Mesenchymal stem cell (in vitro differentiated cells and primary cell): ENCODE data around the gene KLHL29.

Experiments
- DNase-seq: peaks from one replicate; pipeline ENCODE4 v3.0.0-alpha.2; 2013
- H2AFZ ChIP-seq: one replicate; pipeline ENCODE4 v1.6.1; 2013; ENCODE audit warnings: low read depth, mild to moderate bottlenecking, control low read depth, inconsistent platforms, low read length, moderate library complexity
- H2AK5ac ChIP-seq: 2 replicates; pipeline ENCODE4 v1.6.1; 2013; ENCODE audit warnings: low read length, moderate library complexity, mild to moderate bottlenecking, inconsistent platforms; ENCODE audit not compliant: severe bottlenecking
- H2BK120ac ChIP-seq: one replicate; pipeline ENCODE4 v1.6.1; 2013; ENCODE audit warnings: low read depth, mild to moderate bottlenecking, inconsistent platforms, low read length, moderate library complexity
- H2BK12ac ChIP-seq, 2 experiments: one replicate each; pipeline ENCODE4 v1.6.1; 2013; ENCODE audit warnings: inconsistent platforms in 2 of 2, low read length in 2 of 2, mild to moderate bottlenecking in 2 of 2, moderate library complexity in 2 of 2, control low read depth in 1 of 2
- H2BK15ac ChIP-seq: one replicate; pipeline ENCODE4 v1.6.1; 2013; ENCODE audit warnings: mild to moderate bottlenecking, low read depth, inconsistent platforms; ENCODE audit not compliant: poor library complexity, severe bottlenecking
- H2BK5ac ChIP-seq: 2 replicates; pipeline ENCODE4 v1.6.1; 2013; ENCODE audit warnings: low read depth, mild to moderate bottlenecking, low read length, control low read depth, inconsistent platforms; ENCODE audit not compliant: poor library complexity, severe bottlenecking
- H3K14ac ChIP-seq, 2 experiments: one replicate each; pipeline ENCODE4 v1.6.1; 2013; ENCODE audit warnings: inconsistent platforms in 2 of 2, low read length in 2 of 2, control low read depth in 1 of 2, mild to moderate bottlenecking in 1 of 2, moderate library complexity in 1 of 2
- H3K18ac ChIP-seq, 2 experiments: one replicate each; pipeline ENCODE4 v1.6.1; 2013; ENCODE audit warnings: inconsistent platforms in 2 of 2, low read length in 2 of 2, control low read depth in 1 of 2, low read depth in 1 of 2, mild to moderate bottlenecking in 1 of 2
- H3K23ac ChIP-seq, 2 experiments: one replicate each; pipeline ENCODE4 v1.6.1; 2013; ENCODE audit warnings: inconsistent platforms in 2 of 2, low read length in 2 of 2, mild to moderate bottlenecking in 2 of 2, moderate library complexity in 2 of 2, control low read depth in 1 of 2
- H3K27ac ChIP-seq: 2 replicates; pipeline ENCODE4 v1.5.1; 2013; ENCODE audit warnings: mild to moderate bottlenecking, moderate library complexity, low read length, control low read depth, inconsistent platforms; ENCODE audit not compliant: poor library complexity, severe bottlenecking
- H3K27me3 ChIP-seq, 2 experiments: 2 replicates each; pipeline versions ENCODE4 v1.6.1 to v1.7.0; 2013; ENCODE audit warnings: low read length in 2 of 2, mild to moderate bottlenecking in 2 of 2, moderate library complexity in 2 of 2, control low read depth in 1 of 2, inconsistent platforms in 1 of 2; ENCODE audit not compliant: control insufficient read depth in 1 of 2, insufficient read depth in 1 of 2
- H3K36me3 ChIP-seq, 2 experiments: 2 replicates each; pipeline versions ENCODE4 v1.6.1 to v1.7.0; 2013; ENCODE audit warnings: low read length in 2 of 2, control low read depth in 1 of 2, inconsistent platforms in 1 of 2, low read depth in 1 of 2, mild to moderate bottlenecking in 1 of 2; ENCODE audit not compliant: insufficient read depth in 2 of 2, control insufficient read depth in 1 of 2
- H3K4ac ChIP-seq, 2 experiments: one replicate each; pipeline ENCODE4 v1.6.1; 2013; ENCODE audit warnings: inconsistent platforms in 2 of 2, low read length in 2 of 2, mild to moderate bottlenecking in 2 of 2, moderate library complexity in 2 of 2, control low read depth in 1 of 2, low read depth in 1 of 2
- H3K4me1 ChIP-seq: 2 replicates; pipeline ENCODE4 v1.6.1; 2013; ENCODE audit warnings: low read depth, low read length, control low read depth; ENCODE audit not compliant: control insufficient read depth, insufficient read depth
- H3K4me2 ChIP-seq: 2 replicates; pipeline ENCODE4 v1.6.1; 2013; ENCODE audit warnings: low read length, mild to moderate bottlenecking, inconsistent platforms; ENCODE audit not compliant: poor library complexity, severe bottlenecking
- H3K4me3 ChIP-seq, 2 experiments: 2 replicates each; pipeline versions ENCODE4 v1.5.1 to v1.7.0; 2013; ENCODE audit warnings: low read length in 2 of 2, mild to moderate bottlenecking in 2 of 2, control low read depth in 1 of 2, low read depth in 1 of 2; ENCODE audit not compliant: insufficient read depth in 1 of 2
- H3K79me1 ChIP-seq: replicated peaks from 2 replicates; pipeline ENCODE4 v1.6.1; 2013; ENCODE audit warnings: mild to moderate bottlenecking, control low read depth, low read length, inconsistent platforms; ENCODE audit not compliant: poor library complexity, severe bottlenecking
- H3K9ac ChIP-seq: 2 replicates; pipeline ENCODE4 v1.7.0; 2013; ENCODE audit warnings: mild to moderate bottlenecking, low read length, moderate library complexity
- H3K9me3 ChIP-seq: 2 replicates; pipeline ENCODE4 v1.7.0; 2013; ENCODE audit warnings: mild to moderate bottlenecking, low read length; ENCODE audit not compliant: control insufficient read depth
- H4K8ac ChIP-seq: one replicate; pipeline ENCODE4 v1.6.1; 2013; ENCODE audit warnings: inconsistent platforms, mild to moderate bottlenecking, low read length, moderate library complexity
- H4K91ac ChIP-seq: one replicate; pipeline ENCODE4 v1.6.1; 2013; ENCODE audit warnings: mild to moderate bottlenecking, low read length, inconsistent platforms
- WGBS: methylation state at CpG from one replicate; pipeline ENCODE4 v1.1.7; 2013; ENCODE audit warnings: mixed read lengths; 5-methylcytosine and 5-hydroxymethylcytosine counted together

The KLHL29 gene

DNA sequence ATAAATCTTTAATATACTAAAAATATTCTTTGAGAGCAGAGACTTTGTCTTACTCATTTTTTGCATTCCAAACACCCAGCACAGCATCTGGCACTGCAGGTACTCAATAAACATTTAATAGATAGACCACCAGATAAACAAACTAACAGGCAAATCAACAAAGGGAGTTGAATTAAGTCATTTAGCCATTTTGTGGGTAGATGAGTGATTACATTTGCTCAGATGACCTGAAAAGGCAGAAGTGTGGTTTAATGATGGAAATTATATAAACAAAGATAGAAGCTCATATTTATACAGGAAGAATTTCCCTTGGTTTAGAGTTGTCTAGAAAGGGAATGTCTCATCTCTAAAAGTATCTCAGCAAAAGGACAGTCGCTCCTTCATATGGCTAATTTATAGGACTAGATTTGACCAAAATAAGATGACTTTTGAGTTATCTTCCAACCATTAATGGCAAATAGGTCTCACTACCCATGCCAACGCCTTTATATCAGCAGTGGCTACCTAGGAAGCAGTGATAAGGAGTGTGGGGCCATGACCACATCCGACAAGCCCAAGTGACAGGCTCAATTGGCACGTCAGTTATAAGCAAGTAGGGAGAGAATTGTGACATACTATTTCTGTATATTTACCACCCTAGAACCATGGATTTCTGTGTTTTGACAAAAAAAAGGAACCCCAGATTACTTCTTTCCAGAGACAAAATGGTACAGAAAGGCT lies 368.5 kb downstream of the KLHL29 start:
- 63% methylated on average over 1 of the region's 4 CpGs for WGBS

DNA sequence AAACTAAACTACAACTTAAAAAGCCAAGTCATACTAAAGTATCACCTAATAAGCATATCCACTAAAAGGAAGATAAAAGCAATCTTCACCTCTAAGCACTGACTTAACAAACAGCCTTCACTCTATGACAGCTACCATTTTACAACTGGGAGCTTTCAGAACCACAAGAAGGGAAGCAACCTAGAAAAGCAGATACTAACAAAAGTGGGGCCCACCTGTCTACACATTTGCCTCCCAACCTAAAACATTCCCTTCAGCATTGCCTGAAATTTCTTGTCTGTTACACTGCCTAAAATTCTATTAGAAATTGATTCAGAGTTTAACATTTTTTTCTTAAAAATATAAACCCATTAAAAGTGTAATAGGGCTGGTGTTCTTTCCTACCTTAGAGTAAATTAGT lies 370.0 kb downstream of the KLHL29 start:
- Histone ChIP-seq H3K4me2 (no peak overlapping the region), H2AK5ac (no peak overlapping the region), H3K23ac (no peak overlapping the region), H3K4ac (no peak overlapping the region), H3K36me3 (peaks cover 0 to 57% of the 10 kb centered on the region in 2 experiments), H3K9me3 (no peaks in the 10 kb centered on the region), H3K79me1 (peaks cover 4% of the 10 kb centered on the region), H3K9ac (no peak overlapping the region), H4K91ac (no peak overlapping the region), H3K27ac (no peak overlapping the region), H3K14ac (no peak overlapping the region), H2BK120ac (no peak overlapping the region), H3K4me3 (no peak overlapping the region), H2BK12ac (no peak overlapping the region), H2BK5ac (no peak overlapping the region), H3K27me3 (no peaks in the 10 kb centered on the region), H2AFZ (no peak overlapping the region), H3K4me1 (no peaks in the 10 kb centered on the region), H4K8ac (no peak overlapping the region), H3K18ac (no peak overlapping the region), H2BK15ac (no peak overlapping the region)
- DNase-seq = no peak

More for the DNA sequence above, 368.5 kb downstream of the KLHL29 start:
- Histone ChIP-seq H3K36me3 (peaks cover 0 to 55% of the 10 kb centered on the region in 2 experiments), H3K4ac (no peak overlapping the region), H3K79me1 (peaks cover 4% of the 10 kb centered on the region), H3K18ac (no peak overlapping the region), H3K9me3 (no peaks in the 10 kb centered on the region), H2AFZ (no peak overlapping the region), H3K23ac (no peak overlapping the region), H3K14ac (no peak overlapping the region), H3K4me1 (no peaks in the 10 kb centered on the region), H3K4me3 (no peak overlapping the region), H2BK12ac (no peak overlapping the region), H2AK5ac (no peak overlapping the region), H4K8ac (no peak overlapping the region), H4K91ac (no peak overlapping the region), H3K9ac (no peak overlapping the region), H2BK120ac (no peak overlapping the region), H3K4me2 (no peak overlapping the region), H3K27me3 (no peaks in the 10 kb centered on the region), H2BK5ac (no peak overlapping the region), H2BK15ac (no peak overlapping the region), H3K27ac (no peak overlapping the region)
- no peak for DNase-seq

- no peak overlapping the region for H3K4me2 ChIP-seq
These were observed 371.8 kb downstream of the KLHL29 start for GRCh38 chr2:23756593-23757292.

DNA sequence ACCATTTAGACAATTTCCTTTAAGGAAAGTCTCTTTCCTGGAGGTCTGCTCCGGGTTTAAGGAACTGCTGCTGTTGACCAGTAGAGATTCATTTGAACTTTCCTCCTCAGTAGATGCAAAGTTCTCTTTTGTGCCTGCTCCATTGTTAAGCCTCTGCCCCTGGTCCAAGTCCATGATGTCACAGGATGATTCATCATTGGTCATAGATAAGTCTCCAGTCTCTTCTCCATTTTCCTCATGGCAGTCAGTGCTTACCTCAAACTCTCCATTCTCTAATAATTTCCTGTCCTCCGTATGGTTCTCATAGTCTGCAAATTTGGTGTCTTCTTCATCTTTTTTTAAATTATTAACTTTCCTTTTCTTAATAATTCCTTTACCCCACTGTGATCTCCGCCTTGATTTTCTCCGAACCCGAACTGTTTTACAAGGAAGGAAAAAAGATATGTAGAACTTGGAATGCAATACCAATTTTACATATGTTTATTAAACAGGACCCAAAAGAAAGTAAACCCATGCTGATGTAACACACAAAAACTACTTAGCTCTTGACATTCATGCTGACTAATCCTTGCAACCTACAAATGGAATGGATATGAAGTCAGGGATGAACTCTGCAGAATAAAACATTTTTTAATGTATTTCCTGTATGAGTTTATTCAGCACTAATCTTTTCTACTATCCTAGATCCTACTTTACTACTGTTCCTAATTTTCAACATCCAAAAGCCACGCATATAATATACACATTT lies 372.9 kb downstream of the KLHL29 start:
- no peak overlapping the region for H3K4me2 ChIP-seq
- peak overlapping the region; percentile 73 for H3K9ac ChIP-seq
- no peaks in the 10 kb centered on the region for H3K4me1 ChIP-seq
- H4K91ac ChIP-seq = no peak overlapping the region
- no peaks in the 10 kb centered on the region for H3K27me3 ChIP-seq
- H3K18ac ChIP-seq = no peak overlapping the region
- no peak overlapping the region for H3K27ac ChIP-seq
- no peak overlapping the region for H4K8ac ChIP-seq
- peaks cover 0 to 44% of the 10 kb centered on the region in 2 experiments for H3K36me3 ChIP-seq
- peak; percentile 83 for DNase-seq
- peaks cover 4% of the 10 kb centered on the region for H3K79me1 ChIP-seq
- no peak overlapping the region for H3K14ac ChIP-seq
- no peak overlapping the region for H2BK120ac ChIP-seq
- no peak overlapping the region for H2BK15ac ChIP-seq
- no peak overlapping the region for H2BK12ac ChIP-seq
- H3K23ac ChIP-seq = no peak overlapping the region
- H2AFZ ChIP-seq = no peak overlapping the region
- H2BK5ac ChIP-seq = no peak overlapping the region
- 64% methylated on average over 3 of the region's 6 CpGs for WGBS
- no peak overlapping the region for H2AK5ac ChIP-seq
- no peak overlapping the region for H3K4ac ChIP-seq
- no peaks in the 10 kb centered on the region for H3K9me3 ChIP-seq
- no peak overlapping the region for H3K4me3 ChIP-seq

More at GRCh38 chr2:23756593-23757292, 371.8 kb downstream of the KLHL29 start:
- Histone ChIP-seq H3K18ac (no peak overlapping the region), H3K4me3 (no peak overlapping the region), H2BK12ac (no peak overlapping the region), H3K4ac (no peak overlapping the region), H3K9me3 (no peaks in the 10 kb centered on the region), H2AFZ (no peak overlapping the region), H2BK5ac (no peak overlapping the region), H3K14ac (no peak overlapping the region), H3K4me1 (no peaks in the 10 kb centered on the region), H3K9ac (no peak overlapping the region), H4K8ac (no peak overlapping the region), H3K27ac (no peak overlapping the region), H4K91ac (no peak overlapping the region), H2BK120ac (no peak overlapping the region), H2BK15ac (no peak overlapping the region), H3K79me1 (peaks cover 4% of the 10 kb centered on the region), H3K36me3 (peaks cover 0 to 48% of the 10 kb centered on the region in 2 experiments), H2AK5ac (no peak overlapping the region), H3K27me3 (no peaks in the 10 kb centered on the region), H3K23ac (no peak overlapping the region)
- no peak for DNase-seq
- 88% methylated on average over 4 of the region's 7 CpGs for WGBS
